KBM-7 (cell line): ENCODE results near the gene AK8.
A peak's percentile ranks its signal among the peaks of the same experiment; 100 is the strongest.

Experiments
- DNase-seq: peaks from one replicate; pipeline ENCODE4 v3.0.0-alpha.2; 2015
- in situ Hi-C: fragments of 300-500 bp; cut with MboI; formaldehyde crosslinking; loops from 2 replicates; pipeline ENCODE4 v1.14.3; 2020; ENCODE audit warnings: low sequenced_read_pairs, low pct_unique_long_range_greater_than_20kb, mixed read lengths

Gene AK8, protein sequence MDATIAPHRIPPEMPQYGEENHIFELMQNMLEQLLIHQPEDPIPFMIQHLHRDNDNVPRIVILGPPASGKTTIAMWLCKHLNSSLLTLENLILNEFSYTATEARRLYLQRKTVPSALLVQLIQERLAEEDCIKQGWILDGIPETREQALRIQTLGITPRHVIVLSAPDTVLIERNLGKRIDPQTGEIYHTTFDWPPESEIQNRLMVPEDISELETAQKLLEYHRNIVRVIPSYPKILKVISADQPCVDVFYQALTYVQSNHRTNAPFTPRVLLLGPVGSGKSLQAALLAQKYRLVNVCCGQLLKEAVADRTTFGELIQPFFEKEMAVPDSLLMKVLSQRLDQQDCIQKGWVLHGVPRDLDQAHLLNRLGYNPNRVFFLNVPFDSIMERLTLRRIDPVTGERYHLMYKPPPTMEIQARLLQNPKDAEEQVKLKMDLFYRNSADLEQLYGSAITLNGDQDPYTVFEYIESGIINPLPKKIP

DNA sequence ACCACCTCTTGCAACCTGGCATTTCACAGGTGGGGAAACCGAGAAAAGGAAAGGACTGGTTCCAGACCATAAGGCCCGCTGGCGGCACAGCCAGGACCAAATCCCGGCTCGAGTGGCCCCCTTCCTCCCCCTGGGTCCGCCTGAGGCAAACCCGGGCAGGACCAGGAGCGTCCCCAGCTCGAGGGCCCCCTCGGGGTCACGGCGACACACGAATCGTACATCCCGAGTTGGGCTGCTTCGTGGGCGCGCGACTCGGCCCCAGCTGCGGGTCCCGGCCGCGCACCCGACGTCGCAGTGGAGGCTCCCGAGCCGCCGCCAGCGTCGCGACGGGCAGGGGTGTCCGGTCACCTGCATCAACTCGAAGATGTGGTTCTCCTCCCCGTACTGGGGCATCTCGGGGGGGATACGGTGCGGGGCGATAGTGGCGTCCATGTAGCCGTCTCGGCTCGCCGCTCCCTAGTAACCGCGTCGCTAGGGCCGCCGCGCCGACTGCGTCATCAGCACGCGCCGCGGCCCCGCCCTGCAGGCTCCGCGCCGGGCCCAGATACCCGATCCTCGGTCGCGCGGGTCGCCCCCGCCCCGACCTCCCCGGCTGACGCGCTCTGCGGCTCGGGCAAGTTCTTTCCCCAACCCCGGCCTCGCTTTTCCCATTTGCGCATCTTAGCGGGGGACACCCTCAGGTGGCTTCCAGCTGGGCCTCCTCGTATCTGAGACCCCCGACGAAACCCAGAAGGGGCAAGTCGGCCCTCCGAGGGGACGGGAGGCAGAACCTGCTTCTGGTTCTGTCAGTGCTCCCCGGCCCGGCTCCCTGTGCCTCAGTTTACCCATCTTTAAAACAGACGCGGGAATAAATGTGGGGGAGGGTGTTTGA, at the start of gene AK8:
AK8 (minus strand) TSS at position 461 of the 871 bp plus-strand sequence; CDS start at position 432, 29 bp downstream.
- in situ Hi-C loops: no loop called here
- DNase-seq: peak; percentile 65

DNA sequence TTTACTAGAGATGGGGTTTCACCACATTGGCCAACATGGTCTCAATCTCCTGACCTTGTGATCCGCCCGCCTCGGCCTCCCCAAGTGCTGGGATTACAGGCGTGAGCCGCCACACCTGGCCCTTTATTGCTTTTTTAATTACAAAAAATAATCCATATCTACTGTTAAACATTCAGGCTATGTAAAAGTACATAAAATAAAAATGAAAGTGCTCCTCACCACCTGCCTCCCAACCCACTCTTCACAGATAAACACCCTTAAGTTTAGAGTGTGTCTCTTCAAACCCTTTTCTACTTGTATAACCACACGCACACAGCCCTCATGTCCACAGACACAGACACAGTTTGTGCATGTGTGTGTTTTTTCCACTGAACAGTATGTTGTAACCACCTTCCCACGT, 49.6 kb upstream of the AK8 start:
- no peak for DNase-seq
- in situ Hi-C loops: no loop called here

DNA sequence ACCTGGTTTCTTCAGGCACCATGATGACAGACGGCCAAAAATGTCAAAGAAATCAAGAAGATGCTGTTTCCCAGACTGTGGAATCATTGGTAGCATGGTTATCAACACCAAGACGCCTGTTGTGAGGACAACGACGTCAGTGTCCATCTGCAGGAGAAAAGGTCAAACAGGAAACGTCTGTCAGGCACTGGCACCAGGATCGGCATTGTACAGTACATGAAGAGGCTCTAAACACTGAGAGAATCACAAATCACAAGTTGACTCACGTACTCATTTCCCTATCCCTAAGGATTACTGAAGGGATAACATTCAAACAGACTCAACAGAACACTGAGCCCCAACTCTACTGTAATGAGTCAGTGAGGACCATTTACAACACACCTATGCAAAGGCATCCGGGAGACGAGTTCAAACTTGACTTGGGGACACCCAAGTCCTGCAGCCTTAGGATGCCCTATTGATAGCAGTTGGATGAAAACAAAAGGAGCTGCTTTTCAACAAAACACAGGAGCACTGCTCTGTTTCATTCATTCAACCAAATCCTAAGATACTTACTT, 45.3 kb upstream of the AK8 start:
- no peak for DNase-seq
- in situ Hi-C loops: no loop called here

DNA sequence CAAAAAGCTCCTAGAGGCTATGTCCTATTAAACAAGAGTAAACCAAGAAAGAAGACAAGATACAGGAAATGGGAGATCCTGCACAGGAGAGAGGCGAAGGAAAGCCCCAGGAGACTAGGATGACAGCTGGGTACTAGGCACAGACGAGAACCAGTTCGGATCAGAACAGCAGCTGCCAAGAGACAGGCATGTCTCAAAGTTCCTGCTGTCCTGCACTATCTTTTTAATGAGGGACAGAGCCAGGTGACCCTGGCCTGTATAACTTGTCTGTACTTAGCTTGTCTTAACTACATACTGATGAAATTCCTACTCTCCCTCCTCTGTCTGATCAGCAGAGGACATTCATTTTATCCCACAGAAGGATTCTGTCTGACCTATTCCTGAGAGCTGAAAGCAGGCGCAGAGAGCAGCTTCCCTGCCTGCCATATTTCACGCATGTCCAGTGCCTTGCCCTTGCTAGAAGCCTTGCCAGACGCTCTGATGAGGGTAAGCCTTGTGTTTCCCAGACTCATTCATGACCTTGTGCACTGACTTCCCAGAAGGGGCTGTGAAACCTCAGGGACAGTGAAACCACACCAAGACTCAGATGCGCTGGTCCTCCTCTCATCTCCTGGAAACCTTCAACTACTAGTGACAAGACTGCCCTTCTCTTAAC, 41.7 kb upstream of the AK8 start:
- DNase-seq: no peak
- in situ Hi-C loops: no loop called here

DNA sequence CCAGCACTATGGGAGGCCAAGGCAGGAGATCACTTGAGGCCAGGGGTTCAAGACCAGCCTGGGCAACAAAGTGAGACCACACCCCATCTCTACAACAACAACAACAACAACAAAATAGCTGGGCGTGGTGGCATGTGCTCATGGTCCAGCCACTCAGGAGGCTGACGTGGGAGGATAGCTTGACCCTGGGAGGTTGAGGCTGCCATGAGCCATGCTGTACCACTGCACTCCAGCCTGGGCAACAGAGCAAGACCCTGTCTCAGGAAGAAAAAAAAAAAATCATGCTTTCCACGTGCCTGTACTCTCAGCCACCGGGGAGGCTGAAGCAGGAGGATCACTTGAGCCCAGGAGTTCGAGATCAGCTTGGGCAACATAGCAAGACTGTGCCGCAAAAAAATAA, 36.8 kb upstream of the AK8 start:
- in situ Hi-C loops: no loop called here

DNA sequence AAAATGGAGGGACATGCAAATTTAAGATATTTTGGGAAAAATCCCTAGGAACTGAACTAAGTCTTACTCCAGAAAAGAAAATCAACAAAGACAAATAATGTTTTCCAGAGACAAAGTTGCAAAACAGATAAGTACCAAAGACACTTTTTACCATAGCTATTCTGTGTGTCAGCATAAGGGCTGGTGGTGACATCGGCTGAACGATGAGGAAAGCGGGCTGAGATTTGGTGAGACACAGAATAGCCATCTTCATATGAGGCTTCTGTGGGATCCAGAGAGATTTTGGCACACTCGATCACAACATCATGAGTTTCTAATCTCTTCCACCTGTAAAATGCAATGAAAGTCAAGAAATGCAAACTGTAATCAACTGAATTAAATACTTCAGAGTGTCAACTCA, 34.0 kb upstream of the AK8 start:
- DNase-seq: no peak
- in situ Hi-C loops: no loop called here

More for the DNA sequence above, 36.8 kb upstream of the AK8 start:
- DNase-seq: no peak

DNA sequence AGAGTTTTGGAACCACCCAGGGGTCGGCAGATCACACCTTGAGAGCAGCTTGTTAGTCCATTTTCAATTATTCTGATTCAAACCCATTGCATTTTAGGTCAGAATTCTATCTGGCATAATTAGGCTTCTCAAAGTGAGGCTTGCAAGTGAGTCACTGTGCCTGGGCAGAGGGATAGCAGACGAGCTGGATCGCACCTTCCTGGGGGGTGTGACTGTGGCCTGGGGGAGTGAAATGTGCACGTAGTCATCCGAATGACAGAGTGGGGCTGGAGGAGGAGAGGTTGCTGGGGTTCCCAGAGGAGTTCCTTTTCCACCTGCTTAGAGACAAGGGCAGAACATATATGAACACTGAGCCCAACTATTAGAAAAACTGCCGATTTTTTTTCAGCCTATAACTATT, 32.3 kb upstream of the AK8 start:
- in situ Hi-C loops: no loop called here

DNA sequence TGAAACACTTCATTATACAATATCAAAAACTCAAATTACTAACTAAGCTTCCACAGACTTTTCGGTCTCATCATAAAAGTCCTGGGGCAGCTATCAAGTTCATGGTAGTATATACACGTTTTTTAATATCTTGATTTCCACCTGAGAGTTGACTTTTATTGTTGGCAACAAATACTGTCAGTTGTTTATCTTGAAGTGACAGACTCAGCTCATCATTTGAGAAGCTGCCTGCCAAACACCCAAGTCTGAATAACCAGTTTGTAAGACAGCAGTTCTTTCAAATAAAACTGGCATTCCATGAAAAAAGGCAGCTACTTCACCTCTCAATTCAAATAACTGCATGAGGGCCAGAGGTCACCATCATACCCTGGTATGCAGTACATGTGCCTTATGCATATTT, 31.2 kb upstream of the AK8 start:
- no peak for DNase-seq
- in situ Hi-C loops: no loop called here

More for the DNA sequence above, 32.3 kb upstream of the AK8 start:
- DNase-seq: no peak

DNA sequence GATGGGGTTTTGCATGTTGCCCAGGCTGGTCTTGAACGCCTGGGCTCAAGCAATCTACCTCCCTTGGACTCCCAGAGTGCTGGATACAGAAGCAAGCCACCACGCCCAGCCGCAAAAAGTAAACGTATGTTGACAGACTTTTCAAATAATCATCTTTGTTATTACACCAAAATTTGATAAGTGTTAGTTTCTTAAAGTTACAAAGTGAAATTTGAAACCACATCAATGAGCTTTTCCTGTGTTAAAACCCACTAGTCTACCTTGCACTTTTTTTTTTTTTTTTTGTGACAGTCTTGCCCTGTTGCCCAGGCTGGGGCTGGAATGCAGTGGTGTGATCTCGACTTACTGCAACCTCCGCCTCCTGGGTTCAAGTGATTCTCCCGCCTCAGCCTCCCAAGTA, 30.6 kb upstream of the AK8 start:
- in situ Hi-C loops: no loop called here
- DNase-seq: no peak

DNA sequence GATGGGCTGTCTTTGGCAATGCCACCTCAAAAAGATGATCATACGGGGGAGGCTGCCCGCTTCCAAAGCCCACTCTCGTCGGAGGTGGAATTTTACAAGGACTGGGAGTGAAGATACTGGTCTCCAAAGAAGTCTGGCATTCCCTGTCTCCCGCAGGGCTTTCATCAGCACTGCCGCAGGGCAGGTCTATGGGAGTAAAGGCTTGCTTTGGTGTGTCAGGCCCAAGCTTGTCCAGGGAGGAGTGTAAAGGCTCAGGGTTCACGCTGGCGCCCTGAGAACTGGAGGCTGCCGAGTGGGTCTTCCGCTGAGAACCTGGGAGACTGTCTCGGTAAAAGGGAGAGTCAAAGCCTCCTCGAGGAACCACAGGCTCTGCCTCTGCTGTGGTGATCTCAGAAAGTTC, 27.6 kb upstream of the AK8 start:
- no peak for DNase-seq
- in situ Hi-C loops: no loop called here

DNA sequence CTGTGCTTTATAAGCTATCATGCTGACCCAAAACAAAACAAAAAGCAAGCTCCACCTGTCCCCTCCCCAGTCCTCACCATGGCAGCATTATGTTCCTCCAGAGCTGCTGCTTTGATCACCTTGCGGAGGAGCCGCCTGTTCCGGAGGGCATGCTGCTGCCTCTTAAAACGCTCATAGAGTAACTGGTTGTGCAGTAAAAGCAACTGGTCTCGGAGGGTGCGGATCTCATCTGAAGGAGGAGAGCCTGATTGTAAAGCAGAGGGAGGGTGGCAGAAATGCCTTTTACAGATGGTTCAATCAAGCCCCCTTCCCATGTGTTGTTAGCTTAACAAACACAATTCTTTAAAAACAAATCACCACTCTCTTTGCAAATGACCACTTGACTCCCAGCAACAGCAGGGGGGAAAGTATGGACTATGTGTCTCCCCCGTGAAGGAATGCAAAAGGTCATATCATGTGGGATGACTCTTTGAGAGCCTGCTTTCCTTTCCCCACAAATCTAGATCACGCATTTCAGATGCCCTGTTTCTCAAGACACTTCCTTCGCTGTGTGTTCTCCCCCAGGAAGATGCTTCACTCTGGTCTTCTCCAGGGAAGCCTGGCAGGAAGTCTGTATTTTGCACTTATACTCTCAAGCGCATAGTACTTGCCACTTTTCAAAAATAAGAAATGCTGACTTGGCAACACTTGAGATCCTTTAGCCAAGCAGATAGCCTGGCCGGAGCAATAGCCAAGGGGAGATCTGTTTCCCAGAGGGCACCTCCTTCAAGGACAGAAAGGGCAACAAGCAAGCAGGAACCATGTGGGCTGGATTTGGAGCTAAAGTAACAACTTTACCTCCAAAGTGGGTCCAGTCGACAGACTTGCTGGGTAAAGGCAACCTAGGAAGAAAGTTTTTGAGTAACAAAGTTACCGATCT, 25.7 kb upstream of the AK8 start:
- DNase-seq: no peak
- in situ Hi-C loops: no loop called here

DNA sequence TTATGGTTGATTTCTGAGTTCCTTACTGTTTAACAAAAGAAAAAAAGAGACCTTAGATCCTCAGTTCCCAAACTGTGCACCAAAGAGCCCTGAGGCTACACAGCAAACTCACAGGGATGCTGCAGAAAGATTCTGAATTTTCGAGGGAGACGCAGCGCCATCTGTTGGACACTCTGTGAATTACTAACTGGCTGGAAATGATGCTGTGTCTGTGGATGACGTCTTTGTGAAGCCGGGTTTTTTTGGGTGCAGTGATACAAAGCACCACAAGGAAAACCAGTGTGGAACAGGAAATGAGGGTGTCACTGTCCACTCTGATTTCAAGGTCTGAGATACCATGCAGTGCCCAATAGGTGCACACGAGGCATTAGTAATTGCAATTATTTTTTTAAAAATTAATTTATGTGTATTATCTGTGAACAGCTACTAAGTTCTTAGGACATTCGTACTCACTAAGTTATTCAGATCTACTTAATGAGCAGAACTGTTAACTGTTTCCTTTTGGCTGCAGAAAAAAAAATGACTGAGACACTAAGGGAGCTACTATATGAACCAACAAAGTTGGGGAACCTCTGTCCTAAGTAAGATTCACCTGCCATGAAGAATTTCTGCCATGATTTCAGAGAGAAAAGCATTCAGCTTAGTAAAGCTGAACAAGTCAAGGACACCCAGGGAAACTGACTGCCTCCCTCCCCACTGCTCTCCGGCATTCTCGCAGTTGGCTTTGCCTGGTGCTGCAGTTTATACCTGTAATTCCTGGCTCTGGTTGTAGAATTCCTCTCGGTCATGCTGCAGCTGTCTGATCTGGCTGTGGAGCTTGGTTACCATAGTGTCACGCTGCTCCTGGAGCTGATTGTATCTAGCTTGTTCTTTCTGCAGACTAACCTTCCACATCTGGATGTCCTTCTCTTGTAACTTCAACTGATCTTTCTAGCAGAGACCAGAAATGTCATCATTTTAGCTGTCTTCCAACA, 24.1 kb upstream of the AK8 start:
- DNase-seq: peak; percentile 91
- in situ Hi-C loops: no loop called here

DNA sequence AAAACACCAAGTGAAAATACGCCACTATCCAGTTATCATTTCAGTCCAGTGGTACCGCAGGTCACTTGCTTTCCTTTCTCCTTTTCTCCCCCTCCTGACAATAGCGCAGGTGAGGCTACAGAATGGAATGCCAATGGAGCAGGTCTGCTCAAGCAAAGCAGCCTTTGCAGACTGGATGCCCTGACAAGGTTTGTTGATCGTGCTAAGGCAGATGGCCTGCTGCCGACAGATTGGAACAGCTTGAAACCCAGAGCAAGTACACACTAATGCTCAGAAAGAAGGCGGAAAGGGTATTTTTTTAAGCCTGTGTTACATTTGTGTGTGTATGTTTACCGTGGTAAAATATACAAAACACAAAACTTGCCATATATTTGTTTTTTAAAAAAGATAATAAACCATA, 20.0 kb upstream of the AK8 start:
- in situ Hi-C loops: no loop called here
- no peak for DNase-seq

DNA sequence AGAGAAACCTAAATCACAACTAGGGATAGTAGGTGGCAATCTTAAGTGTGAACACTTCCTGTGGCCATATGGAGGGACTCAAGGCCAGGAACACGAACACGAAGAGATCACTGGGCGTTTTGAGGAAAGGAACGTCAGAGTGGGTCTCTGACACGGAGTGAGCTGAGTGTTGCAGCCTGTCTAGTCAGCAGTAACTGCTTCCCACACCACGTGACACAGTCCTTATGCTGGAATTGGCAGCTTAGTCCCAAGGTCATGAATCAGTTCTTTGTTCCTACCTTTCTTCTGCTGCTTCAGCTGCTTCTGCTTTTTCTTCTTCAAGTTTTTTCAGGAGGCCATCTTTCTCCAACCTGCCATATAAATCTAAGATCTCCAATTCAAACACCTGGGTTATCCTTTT, 18.8 kb upstream of the AK8 start:
- no peak for DNase-seq
- in situ Hi-C loops: no loop called here

DNA sequence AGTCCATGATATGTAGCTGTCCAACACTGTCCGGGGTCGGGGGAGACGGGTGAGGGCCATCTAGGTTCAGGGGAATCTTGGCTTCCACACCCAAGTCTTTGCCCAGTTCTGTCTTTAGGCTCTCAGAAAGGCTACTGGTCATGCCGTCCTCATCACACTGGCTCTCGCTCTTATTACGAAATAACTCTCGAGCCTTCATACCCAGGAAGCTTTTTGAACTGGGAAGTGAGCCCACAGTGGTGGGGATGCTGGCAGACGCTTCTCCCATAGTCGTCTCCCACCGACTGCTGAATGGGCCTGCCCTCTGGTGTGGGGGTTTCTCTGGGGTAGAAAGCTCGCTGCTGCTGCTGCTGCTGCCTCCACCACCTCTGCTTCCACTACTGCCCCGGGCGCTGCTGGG, 18.2 kb upstream of the AK8 start:
- DNase-seq: no peak
- in situ Hi-C loops: no loop called here

DNA sequence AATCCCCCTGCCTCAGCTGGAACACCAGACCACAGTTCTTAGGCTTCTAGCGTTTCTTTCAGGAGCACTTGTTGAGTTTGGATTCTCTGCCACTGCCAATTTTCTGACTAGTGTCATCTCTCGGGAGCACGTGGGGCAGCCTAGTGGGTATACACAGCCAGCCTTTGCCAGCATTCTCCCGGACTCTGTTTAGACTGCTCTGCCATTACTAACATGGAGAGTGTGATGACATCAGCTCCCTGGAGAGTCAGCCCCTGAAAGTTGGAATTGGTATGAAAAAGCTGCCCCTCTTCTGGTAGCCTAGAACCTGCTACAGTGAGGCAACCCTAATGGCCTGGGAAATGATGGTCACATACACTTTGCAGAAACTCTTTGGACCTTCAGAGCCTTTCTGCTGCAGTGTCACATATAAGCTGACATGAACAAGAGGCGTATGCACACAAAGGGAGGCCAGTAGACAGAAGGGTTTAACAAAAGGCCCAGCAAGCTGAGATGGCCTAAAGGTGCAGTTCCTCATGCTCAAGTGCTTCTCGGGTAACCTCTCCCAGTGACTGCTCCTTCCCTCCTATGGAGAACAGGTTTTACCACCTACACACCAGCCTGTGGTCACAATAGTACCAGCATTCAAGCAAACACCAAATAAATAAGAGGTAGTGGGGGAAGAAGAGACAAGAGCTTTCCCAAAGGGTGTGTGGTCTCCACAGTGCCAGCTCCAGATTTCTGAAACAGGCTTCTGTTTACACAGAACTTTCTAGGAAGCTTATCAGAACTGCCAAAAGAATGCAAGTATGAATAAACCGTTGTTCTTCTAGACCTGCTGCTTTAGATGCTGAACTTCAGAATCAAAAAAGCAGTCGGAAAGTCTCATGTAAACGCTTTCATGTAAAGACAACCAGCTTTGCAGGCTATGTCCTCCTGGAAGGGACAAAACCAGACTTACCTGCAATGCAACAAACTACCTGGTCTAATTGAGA, 17.1 kb upstream of the AK8 start:
- no peak for DNase-seq
- in situ Hi-C loops: no loop called here
